Keratinocyte (primary cell): ENCODE measurements around the gene POLD3. TPM values are rescaled to one million over a fixed set of nuclear protein-coding genes. Genes with fewer than 3 reads are reported as not detected.

Experiments
- DNase-seq: peaks from one replicate; pipeline ENCODE4 v3.0.0-alpha.2; 2011; ENCODE audit warnings: low read depth, missing footprints, low spot score
- FAIRE-seq: peaks from 2 replicates; lab custom pipeline; 2011; peaks lifted over from hg19 to GRCh38; lab: Jason Lieb, UNC
- H2AFZ ChIP-seq: 2 replicates; pipeline ENCODE4 v1.6.0; 2012; ENCODE audit warnings: low read length, control low read depth, inconsistent platforms; ENCODE audit not compliant: control insufficient read depth
- H3K27ac ChIP-seq: 2 replicates; pipeline ENCODE4 v1.5.1; 2011; ENCODE audit warnings: low read length; ENCODE audit not compliant: control insufficient read depth, insufficient read depth
- H3K27me3 ChIP-seq: 3 replicates; pipeline ENCODE4 v1.6.0; 2011; ENCODE audit warnings: low read length; ENCODE audit not compliant: control insufficient read depth, insufficient read depth; ENCODE audit errors: extremely low read depth
- H3K36me3 ChIP-seq, 2 experiments: 2 replicates in 1 of 2; 3 replicates in 1 of 2; pipeline ENCODE4 v1.5.1; 2011; ENCODE audit warnings: low read length in 2 of 2, mild to moderate bottlenecking in 1 of 2; ENCODE audit not compliant: control insufficient read depth in 2 of 2, insufficient read depth in 2 of 2; ENCODE audit errors: extremely low read depth in 1 of 2
- H3K4me1 ChIP-seq: 3 replicates; pipeline ENCODE4 v1.5.1; 2011; ENCODE audit warnings: low read length; ENCODE audit not compliant: control insufficient read depth, insufficient read depth; ENCODE audit errors: extremely low read depth
- H3K4me2 ChIP-seq: 3 replicates; pipeline ENCODE4 v1.6.0; 2011; ENCODE audit warnings: low read depth, low read length; ENCODE audit not compliant: control insufficient read depth, insufficient read depth; ENCODE audit errors: extremely low read depth
- H3K4me3 ChIP-seq, 3 experiments: fragments of 200-600 bp in 1 of 3; sonication (generic) in 1 of 3; 2 replicates in 2 of 3; 3 replicates in 1 of 3; pipeline ENCODE4 v1.5.1; 2011 to 2016; ENCODE audit warnings: low read length in 3 of 3, mild to moderate bottlenecking in 3 of 3, control low read depth in 2 of 3, inconsistent platforms in 1 of 3, low read depth in 1 of 3, mixed read lengths in 1 of 3, mixed run types in 1 of 3, moderate library complexity in 1 of 3; ENCODE audit not compliant: control insufficient read depth in 2 of 3, insufficient read depth in 2 of 3; ENCODE audit errors: extremely low read depth in 1 of 3
- H3K79me2 ChIP-seq: 2 replicates; pipeline ENCODE4 v1.6.0; 2012; ENCODE audit warnings: low read length; ENCODE audit not compliant: control insufficient read depth, insufficient read depth
- H3K9ac ChIP-seq: 3 replicates; pipeline ENCODE4 v1.6.0; 2011; ENCODE audit warnings: low read length; ENCODE audit not compliant: control insufficient read depth, insufficient read depth; ENCODE audit errors: extremely low read depth
- H3K9me1 ChIP-seq: 3 replicates; pipeline ENCODE4 v1.6.0; 2011; ENCODE audit warnings: low read length; ENCODE audit not compliant: control insufficient read depth, insufficient read depth; ENCODE audit errors: extremely low read depth
- H3K9me3 ChIP-seq: 2 replicates; pipeline ENCODE4 v1.5.1; 2012; ENCODE audit warnings: low read depth, low read length; ENCODE audit not compliant: control insufficient read depth
- H4K20me1 ChIP-seq: 3 replicates; pipeline ENCODE4 v1.6.0; 2011; ENCODE audit warnings: low read length; ENCODE audit not compliant: control insufficient read depth, insufficient read depth; ENCODE audit errors: extremely low read depth
- EZH2 ChIP-seq: IDR thresholded peaks from one replicate; pipeline ENCODE4 v1.6.1; 2012; ENCODE audit warnings: inconsistent platforms, mild to moderate bottlenecking, low read length, moderate library complexity
- dilution Hi-C: fragments of 300-500 bp; cut with MboI; formaldehyde crosslinking; loops from one replicate; pipeline ENCODE4 v1.7.0; 2020; ENCODE audit warnings: low sequenced_read_pairs; ENCODE audit not compliant: extremely low pct_ligation_motif_present
- polyA plus RNA-seq, 5 experiments: library from polyadenylated mRNA; depleted of rRNA in 3 of 5; stranded (reverse) in 3 of 5; stranded (forward) in 1 of 5; unstranded in 1 of 5; fragments of >200 nt; gene quantifications; 1 replicate in 1 of 5; 2 replicates in 3 of 5; 3 replicates in 1 of 5; pipeline versions ENCODE4 v1.2.1 to v1.2.3, GENCODE V29; 2011 to 2012; ENCODE audit warnings: missing spikeins in 2 of 5, low read depth in 1 of 5, low replicate concordance in 1 of 5
- TF ChIP-seq, protein P1 (sequence below), 3 experiments: IDR thresholded peaks in 1 of 3; conservative IDR thresholded peaks in 1 of 3; optimal IDR thresholded peaks in 1 of 3; 2 replicates in 2 of 3; 3 replicates in 1 of 3; pipeline versions ENCODE3 to v1.5.1; 2011; ENCODE audit warnings: low read length in 3 of 3, mild to moderate bottlenecking in 3 of 3, moderate library complexity in 2 of 3, control low read depth in 1 of 3, inconsistent platforms in 1 of 3; ENCODE audit not compliant: insufficient read depth in 2 of 3; ENCODE audit errors: extremely low read depth in 1 of 3

Gene POLD3
- polyA plus RNA-seq, 1 donor (not counting 4 experiments of a cell fraction or from before 2014, with no cell fraction given), result 16.7 TPM

DNA sequence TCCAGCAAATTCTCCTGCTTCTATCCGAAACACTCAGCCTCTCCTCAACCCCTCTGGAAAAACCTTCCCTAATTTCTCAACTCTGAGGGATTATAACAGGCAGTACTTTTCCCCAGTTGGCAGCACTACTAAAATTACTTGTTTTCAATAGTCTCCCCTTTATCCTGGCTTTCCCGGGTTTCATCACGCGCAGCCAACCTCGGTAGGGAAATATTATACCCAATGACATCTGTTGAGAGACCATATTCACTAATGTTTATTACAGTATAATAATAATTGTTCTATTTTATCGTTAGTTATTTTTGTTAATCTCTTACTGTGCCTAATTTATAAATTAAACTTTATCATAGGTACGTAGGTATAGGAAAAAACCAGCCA, 330 bp upstream of the POLD3 start:
- Histone ChIP-seq H3K4me1 (peaks cover 15% of the 10 kb centered on the region), H3K9ac (peak overlapping the region; percentile 92), H3K27me3 (no peaks in the 10 kb centered on the region), H3K9me3 (no peaks in the 10 kb centered on the region), H3K4me2 (peak overlapping the region; percentile 97), H2AFZ (peak overlapping the region; percentile 96), H4K20me1 (no peaks in the 10 kb centered on the region), H3K79me2 (peaks cover 14% of the 10 kb centered on the region), H3K27ac (peak overlapping the region; percentile 88), H3K36me3 (no peaks in the 10 kb centered on the region), H3K4me3 (peak overlapping the region; percentile 93 to 100 (median 94)), H3K9me1 (no peaks in the 10 kb centered on the region)
- no peak for FAIRE-seq
- no peak for DNase-seq
- dilution Hi-C loops, result no loop called here
- no peak for TF ChIP-seq EZH2

DNA sequence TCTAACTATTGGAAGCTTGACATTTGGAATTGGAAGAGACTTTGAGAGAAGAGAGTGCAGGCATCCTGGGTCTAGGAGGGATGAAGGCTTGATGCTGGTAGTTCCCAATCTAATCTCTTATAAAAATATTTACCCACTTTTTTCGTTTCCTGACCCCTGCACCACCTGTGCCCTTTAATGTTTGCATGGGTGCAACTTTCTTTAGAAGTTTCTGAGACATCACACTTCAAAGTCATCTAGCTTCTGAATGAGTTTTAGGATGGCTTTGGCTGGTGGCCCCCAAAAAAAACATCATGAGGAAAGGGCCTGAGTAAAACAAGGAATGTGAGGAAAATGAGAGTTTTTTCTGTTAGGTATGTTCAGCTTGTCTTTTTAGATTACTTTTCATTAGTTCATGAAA, 1.1 kb downstream of the POLD3 start:
- Histone ChIP-seq H3K9ac (peak overlapping the region; percentile 92), H4K20me1 (no peaks in the 10 kb centered on the region), H3K4me1 (peaks cover 15% of the 10 kb centered on the region), H2AFZ (peak overlapping the region; percentile 96), H3K4me2 (peak overlapping the region; percentile 97), H3K9me1 (no peaks in the 10 kb centered on the region), H3K4me3 (peak overlapping the region; percentile 93 to 100 (median 94)), H3K27me3 (no peaks in the 10 kb centered on the region), H3K79me2 (peaks cover 14% of the 10 kb centered on the region), H3K27ac (peak overlapping the region; percentile 88), H3K36me3 (peaks cover 0 to 2% of the 10 kb centered on the region in 2 experiments), H3K9me3 (no peaks in the 10 kb centered on the region)
- dilution Hi-C loops, result no loop called here
- DNase-seq (no peak), FAIRE-seq (no peak)
- TF ChIP-seq, protein P1, sequence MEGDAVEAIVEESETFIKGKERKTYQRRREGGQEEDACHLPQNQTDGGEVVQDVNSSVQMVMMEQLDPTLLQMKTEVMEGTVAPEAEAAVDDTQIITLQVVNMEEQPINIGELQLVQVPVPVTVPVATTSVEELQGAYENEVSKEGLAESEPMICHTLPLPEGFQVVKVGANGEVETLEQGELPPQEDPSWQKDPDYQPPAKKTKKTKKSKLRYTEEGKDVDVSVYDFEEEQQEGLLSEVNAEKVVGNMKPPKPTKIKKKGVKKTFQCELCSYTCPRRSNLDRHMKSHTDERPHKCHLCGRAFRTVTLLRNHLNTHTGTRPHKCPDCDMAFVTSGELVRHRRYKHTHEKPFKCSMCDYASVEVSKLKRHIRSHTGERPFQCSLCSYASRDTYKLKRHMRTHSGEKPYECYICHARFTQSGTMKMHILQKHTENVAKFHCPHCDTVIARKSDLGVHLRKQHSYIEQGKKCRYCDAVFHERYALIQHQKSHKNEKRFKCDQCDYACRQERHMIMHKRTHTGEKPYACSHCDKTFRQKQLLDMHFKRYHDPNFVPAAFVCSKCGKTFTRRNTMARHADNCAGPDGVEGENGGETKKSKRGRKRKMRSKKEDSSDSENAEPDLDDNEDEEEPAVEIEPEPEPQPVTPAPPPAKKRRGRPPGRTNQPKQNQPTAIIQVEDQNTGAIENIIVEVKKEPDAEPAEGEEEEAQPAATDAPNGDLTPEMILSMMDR (optimal IDR thresholded peaks at IDR 0.05 in 1 of 3, IDR thresholded peaks at IDR 0.05 in 1 of 3, conservative IDR thresholded peaks at IDR 0.05 in 1 of 3; ENCODE audit: extremely low read depth in 1 of 3, insufficient read depth in 2 of 3, low read length in 3 of 3), result no peak
- TF ChIP-seq EZH2, result no peak
